Mesothelial cell of epicardium (in vitro differentiated cells): Measurements from ENCODE around the gene ATP6V1B1. TPM values are rescaled to one million over a fixed set of nuclear protein-coding genes. Genes with fewer than 3 reads are reported as not detected.
"Not testable (repeated sequence)": the region's sequence is repeated elsewhere in the genome, so short reads cannot be mapped to it uniquely, and the experiment has no call there.

Experiments
- DNase-seq, 2 experiments: peaks; one replicate each; pipeline ENCODE4 v3.0.0; 2021; ENCODE audit warnings: low spot score in 2 of 2; ENCODE audit not compliant: unreplicated experiment in 2 of 2
- H3K27ac Mint-ChIP-seq: 2 replicates; pipeline ENCODE4 v1.8.0; 2021; ENCODE audit warnings: mixed read lengths
- H3K27me3 Mint-ChIP-seq: 2 replicates; pipeline ENCODE4 v1.8.0; 2021; ENCODE audit warnings: low read depth, mixed read lengths
- H3K36me3 Mint-ChIP-seq: 2 replicates; pipeline ENCODE4 v1.8.0; 2021; ENCODE audit warnings: mixed read lengths
- H3K4me1 Mint-ChIP-seq: 2 replicates; pipeline ENCODE4 v1.8.0; 2021; ENCODE audit warnings: mixed read lengths
- H3K4me3 Mint-ChIP-seq: 2 replicates; pipeline ENCODE4 v1.8.0; 2021; ENCODE audit warnings: mild to moderate bottlenecking, moderate library complexity, mixed read lengths
- H3K9me3 Mint-ChIP-seq: 2 replicates; pipeline ENCODE4 v1.8.0; 2021; ENCODE audit warnings: mixed read lengths
- CTCF ChIP-seq: fragments of 200-600 bp; sonication (generic); IDR thresholded peaks from one replicate; pipeline ENCODE4 v1.5.0; 2021; ENCODE audit warnings: antibody characterized with exemption; ENCODE audit not compliant: unreplicated experiment
- total RNA-seq: library from RNA; stranded (reverse); gene quantifications from 3 replicates; pipeline ENCODE4 v1.2.1, GENCODE V29; 2021

ATP6V1B1 gene
- total RNA-seq, 1 donor from 2014 or later: not detected

GRCh38 chr2:71004857-71005256 is 69.2 kb downstream of the ATP6V1B1 start:
- peaks cover 16% of the 10 kb centered on the region for H3K27me3 Mint-ChIP-seq
- H3K36me3 Mint-ChIP-seq: no peaks in the 10 kb centered on the region
- H3K4me1 Mint-ChIP-seq: peaks cover 3% of the 10 kb centered on the region
- peak in 1 of 2 experiments; percentile 26 for DNase-seq
- no peak overlapping the region for H3K4me3 Mint-ChIP-seq
- TF ChIP-seq CTCF: no peak
- H3K27ac Mint-ChIP-seq: no peak overlapping the region
- no peaks in the 10 kb centered on the region for H3K9me3 Mint-ChIP-seq

GRCh38 chr2:71005271-71006202 is 69.8 kb downstream of the ATP6V1B1 start:
- Mint-ChIP-seq H3K27me3 (peaks cover 22% of the 10 kb centered on the region), H3K4me3 (no peak overlapping the region), H3K27ac (no peak overlapping the region), H3K9me3 (no peaks in the 10 kb centered on the region), H3K36me3 (no peaks in the 10 kb centered on the region), H3K4me1 (peaks cover 3% of the 10 kb centered on the region)
- no peak for DNase-seq
- TF ChIP-seq CTCF: no peak

GRCh38 chr2:71006323-71006722 is 70.6 kb downstream of the ATP6V1B1 start:
- TF ChIP-seq CTCF: no peak
- DNase-seq: no peak
- H3K4me3 Mint-ChIP-seq: no peak overlapping the region
- no peak overlapping the region for H3K27ac Mint-ChIP-seq
- H3K4me1 Mint-ChIP-seq: peaks cover 3% of the 10 kb centered on the region
- no peaks in the 10 kb centered on the region for H3K36me3 Mint-ChIP-seq
- H3K27me3 Mint-ChIP-seq: peaks cover 27% of the 10 kb centered on the region
- H3K9me3 Mint-ChIP-seq: no peaks in the 10 kb centered on the region

- H3K36me3 Mint-ChIP-seq: no peaks in the 10 kb centered on the region
- H3K9me3 Mint-ChIP-seq: no peaks in the 10 kb centered on the region
- no peaks in the 10 kb centered on the region for H3K4me1 Mint-ChIP-seq
- no peak overlapping the region for H3K27ac Mint-ChIP-seq
- H3K27me3 Mint-ChIP-seq: peaks cover 34% of the 10 kb centered on the region
- TF ChIP-seq CTCF: no peak
- no peak for DNase-seq
- no peak overlapping the region for H3K4me3 Mint-ChIP-seq
Observed at GRCh38 chr2:71006955-71007799, 71.5 kb downstream of the ATP6V1B1 start.

- no peak overlapping the region for H3K4me3 Mint-ChIP-seq
- DNase-seq: no peak
- H3K4me1 Mint-ChIP-seq: no peaks in the 10 kb centered on the region
- H3K27me3 Mint-ChIP-seq: peaks cover 39% of the 10 kb centered on the region
- H3K9me3 Mint-ChIP-seq: no peaks in the 10 kb centered on the region
- TF ChIP-seq CTCF: no peak
- H3K36me3 Mint-ChIP-seq: no peaks in the 10 kb centered on the region
- H3K27ac Mint-ChIP-seq: no peak overlapping the region
Observed at GRCh38 chr2:71008342-71008741, 72.6 kb downstream of the ATP6V1B1 start.

- H3K4me3 Mint-ChIP-seq, H3K4me1 Mint-ChIP-seq, H3K36me3 Mint-ChIP-seq, H3K27ac Mint-ChIP-seq, H3K9me3 Mint-ChIP-seq, DNase-seq: not testable (repeated sequence)
- peaks cover 34% of the 10 kb centered on the region for H3K27me3 Mint-ChIP-seq
Observed at GRCh38 chr2:71011786-71012185, 76.1 kb downstream of the ATP6V1B1 start.
